ENCODE results near the gene SIAH1. TPM values are rescaled to one million over a fixed set of nuclear protein-coding genes. Genes with fewer than 3 reads are reported as not detected.

Gene SIAH1
- polyA plus RNA-seq, 1 donor from 2014 or later, result 96.6 TPM

GRCh38 chr16:48426244-48427141 lies 41.3 kb upstream of the SIAH1 start:
- no peak overlapping the region for H2AFZ ChIP-seq (ENCODE audit: low read depth, low read length)
- no peak overlapping the region for H3K4me3 ChIP-seq (ENCODE audit: low read length)
- no peaks in the 10 kb centered on the region for H3K79me2 ChIP-seq (replicated peaks; ENCODE audit: insufficient read depth, low read length)
- no peak overlapping the region for H3K9ac ChIP-seq (ENCODE audit: low read length)
- H3K9me3 ChIP-seq (ENCODE audit: low read length), result no peaks in the 10 kb centered on the region
- no peak for TF ChIP-seq POLR2AphosphoS5 (IDR thresholded peaks at IDR 0.05)
- TF ChIP-seq CTCF (IDR thresholded peaks at IDR 0.05; ENCODE audit: poor library complexity, severe bottlenecking), result no peak
- TF ChIP-seq MXI1 (conservative IDR thresholded peaks at IDR 0.05; ENCODE audit: poor library complexity, severe bottlenecking), result no peak
- TF ChIP-seq REST (IDR thresholded peaks at IDR 0.05; ENCODE audit: borderline replicate concordance), result no peak
- no peak for TF ChIP-seq EP300 (conservative IDR thresholded peaks at IDR 0.05; ENCODE audit: poor library complexity, severe bottlenecking)
- no peak for TF ChIP-seq EZH2 (IDR thresholded peaks at IDR 0.05; ENCODE audit: borderline replicate concordance, insufficient read depth, low read length, poor library complexity, severe bottlenecking)
- no peak for TF ChIP-seq SMC3 (conservative IDR thresholded peaks at IDR 0.05; ENCODE audit: poor library complexity)
- no peak for TF ChIP-seq TAF1 (IDR thresholded peaks at IDR 0.05; ENCODE audit: low read depth)
- TF ChIP-seq RAD21 (conservative IDR thresholded peaks at IDR 0.05), result no peak
- H3K27ac ChIP-seq (ENCODE audit: low read length), result no peak overlapping the region
- no peaks in the 10 kb centered on the region for H3K27me3 ChIP-seq (ENCODE audit: insufficient read depth, low read depth, low read length)
- no peak overlapping the region for H3K4me2 ChIP-seq (ENCODE audit: low read length)
- H3F3A ChIP-seq (ENCODE audit: insufficient read depth, low read length, poor library complexity, severe bottlenecking), result no peaks in the 10 kb centered on the region
- no peaks in the 10 kb centered on the region for H3K9me2 ChIP-seq (ENCODE audit: insufficient read depth, low read length)
- H4K20me1 ChIP-seq (ENCODE audit: insufficient read depth), result no peaks in the 10 kb centered on the region
- no peaks in the 10 kb centered on the region for H3K36me3 ChIP-seq (ENCODE audit: insufficient read depth, low read length)

GRCh38 chr16:48422537-48422936 lies 37.3 kb upstream of the SIAH1 start:
- H3K79me2 ChIP-seq (replicated peaks; ENCODE audit: insufficient read depth, low read length), result no peaks in the 10 kb centered on the region
- no peaks in the 10 kb centered on the region for H3K9me2 ChIP-seq (ENCODE audit: insufficient read depth, low read length)
- no peaks in the 10 kb centered on the region for H3F3A ChIP-seq (ENCODE audit: insufficient read depth, low read length, poor library complexity, severe bottlenecking)
- H2AFZ ChIP-seq (ENCODE audit: low read depth, low read length), result no peak overlapping the region
- H3K4me2 ChIP-seq (ENCODE audit: low read length), result no peak overlapping the region
- no peak overlapping the region for H3K27ac ChIP-seq (ENCODE audit: low read length)
- H3K9ac ChIP-seq (ENCODE audit: low read length), result no peak overlapping the region
- no peak overlapping the region for H3K4me3 ChIP-seq (ENCODE audit: low read length)
- no peaks in the 10 kb centered on the region for H4K20me1 ChIP-seq (ENCODE audit: insufficient read depth)
- TF ChIP-seq POLR2AphosphoS5 (IDR thresholded peaks at IDR 0.05), result no peak
- TF ChIP-seq CTCF (IDR thresholded peaks at IDR 0.05; ENCODE audit: poor library complexity, severe bottlenecking), result no peak
- TF ChIP-seq EZH2 (IDR thresholded peaks at IDR 0.05; ENCODE audit: borderline replicate concordance, insufficient read depth, low read length, poor library complexity, severe bottlenecking), result no peak
- TF ChIP-seq RAD21 (conservative IDR thresholded peaks at IDR 0.05), result no peak
- no peak for TF ChIP-seq TAF1 (IDR thresholded peaks at IDR 0.05; ENCODE audit: low read depth)
- no peak for TF ChIP-seq REST (IDR thresholded peaks at IDR 0.05; ENCODE audit: borderline replicate concordance)
- TF ChIP-seq MXI1 (conservative IDR thresholded peaks at IDR 0.05; ENCODE audit: poor library complexity, severe bottlenecking), result no peak
- no peaks in the 10 kb centered on the region for H3K27me3 ChIP-seq (ENCODE audit: insufficient read depth, low read depth, low read length)
- H3K9me3 ChIP-seq (ENCODE audit: low read length), result no peaks in the 10 kb centered on the region
- no peaks in the 10 kb centered on the region for H3K36me3 ChIP-seq (ENCODE audit: insufficient read depth, low read length)

Measured in neural cell (in vitro differentiated cells).